A673 (cell line): ENCODE measurements around the gene BEAN1.

Source experiments
- CTCF ChIP-seq: fragments of 300-800, 200-600 bp; sonication (generic); conservative IDR thresholded peaks from 2 replicates; pipeline ENCODE4 v1.5.1; 2017; ENCODE audit warnings: low read depth, mild to moderate bottlenecking, antibody characterized with exemption, low read length, moderate library complexity, mixed read lengths
- EZH2 ChIP-seq: fragments of 200-600 bp; sonication (generic); IDR thresholded peaks from 2 replicates; pipeline ENCODE4 v1.6.1; 2017; ENCODE audit warnings: borderline replicate concordance, low read depth, mild to moderate bottlenecking, mixed read lengths, antibody characterized with exemption, low read length; ENCODE audit not compliant: poor library complexity, severe bottlenecking

- TF ChIP-seq CTCF (no peak), EZH2 (no peak)
Observed at GRCh38 chr16:66508914-66509496, 81.9 kb downstream of the BEAN1 start.
